Measurements from ENCODE around the gene NEURL1.

Gene NEURL1

GRCh38 chr10:103451831-103452505, 41.5 kb upstream of the NEURL1 start, which contains the start of gene CALHM2:
CALHM2 (minus strand) TSS chr10:103452370; CDS start chr10:103449941, 2,429 bp downstream.
- Histone ChIP-seq H3F3A (ENCODE audit: insufficient read depth) (no peaks in the 10 kb centered on the region), H3K4me2 (ENCODE audit: low read depth, low read length, poor library complexity, severe bottlenecking) (peak within 1 kb of the TSS; percentile 36), H3K9me3 (ENCODE audit: insufficient read depth, low read length) (no peaks in the 10 kb centered on the region), H3K27me3 (ENCODE audit: low read length) (no peaks in the 10 kb centered on the region), H3K79me2 (ENCODE audit: insufficient read depth, low read length) (no peaks in the 10 kb centered on the region), H4K20me1 (ENCODE audit: low read depth, low read length) (no peaks in the 10 kb centered on the region), H3K9me2 (replicated peaks; ENCODE audit: insufficient read depth, low read length) (no peaks in the 10 kb centered on the region), H3K27ac (ENCODE audit: low read depth, low read length) (no peak within 1 kb of the TSS), H2AFZ (ENCODE audit: low read depth, low read length, severe bottlenecking) (peak within 1 kb of the TSS; percentile 74), H3K9ac (ENCODE audit: low read length) (peak within 1 kb of the TSS; percentile 23; the same call in 1 of the 2 replicates), H3K36me3 (ENCODE audit: low read length) (no peaks in the 10 kb centered on the region), H3K4me3 (ENCODE audit: insufficient read depth, low read length, poor library complexity, severe bottlenecking) (no peak within 1 kb of the TSS)
- TF ChIP-seq CTCF (IDR thresholded peaks at IDR 0.05; ENCODE audit: insufficient read depth, low read length, poor library complexity, severe bottlenecking) (no peak), EZH2phosphoT487 (conservative IDR thresholded peaks at IDR 0.05; ENCODE audit: low read length) (no peak)

GRCh38 chr10:103452506-103453230, 40.8 kb upstream of the NEURL1 start:
- H3K4me2 ChIP-seq (ENCODE audit: low read depth, low read length, poor library complexity, severe bottlenecking): peak overlapping the region; percentile 36

GRCh38 chr10:103454026-103454425, 39.5 kb upstream of the NEURL1 start:
- Histone ChIP-seq H3K9me3 (ENCODE audit: insufficient read depth, low read length) (no peaks in the 10 kb centered on the region), H3K79me2 (ENCODE audit: insufficient read depth, low read length) (no peaks in the 10 kb centered on the region), H3K36me3 (ENCODE audit: low read length) (no peaks in the 10 kb centered on the region), H3K9ac (ENCODE audit: low read length) (no peak overlapping the region), H2AFZ (ENCODE audit: low read depth, low read length, severe bottlenecking) (no peak overlapping the region), H3F3A (ENCODE audit: insufficient read depth) (no peaks in the 10 kb centered on the region), H3K4me3 (ENCODE audit: insufficient read depth, low read length, poor library complexity, severe bottlenecking) (no peak overlapping the region), H3K27me3 (ENCODE audit: low read length) (no peaks in the 10 kb centered on the region), H3K4me2 (ENCODE audit: low read depth, low read length, poor library complexity, severe bottlenecking) (no peak overlapping the region), H3K27ac (ENCODE audit: low read depth, low read length) (no peak overlapping the region), H4K20me1 (ENCODE audit: low read depth, low read length) (no peaks in the 10 kb centered on the region), H3K9me2 (replicated peaks; ENCODE audit: insufficient read depth, low read length) (no peaks in the 10 kb centered on the region)
- TF ChIP-seq CTCF (IDR thresholded peaks at IDR 0.05; ENCODE audit: insufficient read depth, low read length, poor library complexity, severe bottlenecking) (no peak), EZH2phosphoT487 (conservative IDR thresholded peaks at IDR 0.05; ENCODE audit: low read length) (no peak)

More at GRCh38 chr10:103452506-103453230, 40.8 kb upstream of the NEURL1 start:
- TF ChIP-seq EZH2phosphoT487 (conservative IDR thresholded peaks at IDR 0.05; ENCODE audit: low read length) (no peak), CTCF (IDR thresholded peaks at IDR 0.05; ENCODE audit: insufficient read depth, low read length, poor library complexity, severe bottlenecking) (no peak)
- Histone ChIP-seq H3K9ac (ENCODE audit: low read length) (peak overlapping the region; percentile 23; the same call in 1 of the 2 replicates), H3K9me2 (replicated peaks; ENCODE audit: insufficient read depth, low read length) (no peaks in the 10 kb centered on the region), H2AFZ (ENCODE audit: low read depth, low read length, severe bottlenecking) (peak overlapping the region; percentile 74), H3F3A (ENCODE audit: insufficient read depth) (no peaks in the 10 kb centered on the region), H4K20me1 (ENCODE audit: low read depth, low read length) (no peaks in the 10 kb centered on the region), H3K27ac (ENCODE audit: low read depth, low read length) (no peak overlapping the region), H3K36me3 (ENCODE audit: low read length) (no peaks in the 10 kb centered on the region), H3K4me3 (ENCODE audit: insufficient read depth, low read length, poor library complexity, severe bottlenecking) (no peak overlapping the region), H3K27me3 (ENCODE audit: low read length) (no peaks in the 10 kb centered on the region), H3K79me2 (ENCODE audit: insufficient read depth, low read length) (no peaks in the 10 kb centered on the region), H3K9me3 (ENCODE audit: insufficient read depth, low read length) (no peaks in the 10 kb centered on the region)
